Activated CD4-positive, alpha-beta T cell treated with anti-CD3 and anti-CD28 coated beads, Interleukin-2, amount 50 U/mL, for 1 hour (primary cell): ENCODE results near the gene C1QTNF8.

ENCODE experiments used
- DNase-seq: peaks from one replicate; pipeline ENCODE4 v3.0.0-alpha.2; 2020

Gene C1QTNF8

GRCh38 chr16:1039762-1040161 lies 56.3 kb downstream of the C1QTNF8 start:
- no peak for DNase-seq

DNA sequence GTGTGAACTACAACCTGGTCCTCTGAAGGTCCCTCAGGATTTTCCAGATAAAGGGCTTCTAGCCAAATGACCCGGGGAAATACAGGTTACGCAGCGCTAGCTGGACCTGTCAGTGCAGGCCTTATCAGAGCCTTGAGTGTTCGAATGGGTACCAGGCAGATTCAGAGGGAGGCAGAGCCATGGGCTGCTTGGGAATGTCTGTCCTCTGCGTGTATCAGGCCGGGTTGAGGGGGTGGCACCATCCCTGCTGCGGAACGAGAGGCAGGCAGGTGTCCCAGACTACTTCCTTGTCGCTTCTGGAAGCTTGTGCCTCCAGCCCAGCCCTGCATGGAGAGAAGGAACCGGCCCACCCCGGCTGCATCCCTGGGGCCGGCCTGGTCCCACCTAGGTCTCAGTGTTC lies 57.1 kb downstream of the C1QTNF8 start:
- no peak for DNase-seq
